PC-3 (cell line): ENCODE measurements around the gene PFKL. TPM values are rescaled to one million over a fixed set of nuclear protein-coding genes. Genes with fewer than 3 reads are reported as not detected.

Source experiments
- ATAC-seq: fragments of 200-7000 bp; cut with Tn5 transposase; 2 replicates; pipeline ENCODE4 v1.9.1; 2020; ENCODE audit warnings: mild to moderate bottlenecking, moderate library complexity
- BruUV-seq: library from RNA; stranded (reverse); fragments of 400-500 nt; replicated peaks from 2 replicates; lab custom pipeline; 2021; lab: Mats Ljungman, UMichigan
- CTCF ChIA-PET: fragments of 300-600 bp; sonication (Branson Sonifier 250); formaldehyde crosslinking; loops from one replicate; lab custom pipeline; 2022; ENCODE audit warnings: antibody characterized with exemption; lab: Charles Lee
- POLR2A ChIA-PET: fragments of 300-600 bp; sonication (Branson Sonifier 250); formaldehyde crosslinking; loops from one replicate; lab custom pipeline; 2022; ENCODE audit warnings: antibody characterized with exemption; ENCODE audit not compliant: unreplicated experiment; lab: Charles Lee
- DNase-seq: peaks from one replicate; pipeline ENCODE4 v3.0.0-alpha.2; 2015
- H2AFZ ChIP-seq: fragments of 300-600 bp; sonication (generic); 2 replicates; pipeline ENCODE4 v1.6.0; 2016; ENCODE audit warnings: antibody characterized with exemption, low read length
- H3F3A ChIP-seq: fragments of 300-600 bp; sonication (generic); one replicate; pipeline ENCODE4 v1.6.0; 2017; ENCODE audit warnings: antibody characterized with exemption, low read length, control low read depth, mild to moderate bottlenecking; ENCODE audit not compliant: unreplicated experiment
- H3K27ac ChIP-seq: fragments of 300-600 bp; sonication (generic); 2 replicates; pipeline ENCODE4 v1.5.1; 2016; ENCODE audit warnings: mild to moderate bottlenecking, low read length
- H3K27me3 ChIP-seq: fragments of 300-600 bp; sonication (generic); 2 replicates; pipeline ENCODE4 v1.6.1; 2016; ENCODE audit warnings: low read length, mixed read lengths
- H3K36me3 ChIP-seq: fragments of 300-600 bp; sonication (generic); 2 replicates; pipeline ENCODE4 v1.6.1; 2016; ENCODE audit warnings: low read depth, mixed run types, low read length, mixed read lengths
- H3K4me1 ChIP-seq: fragments of 300-600 bp; sonication (generic); 2 replicates; pipeline ENCODE4 v1.5.1; 2016; ENCODE audit warnings: low read length; ENCODE audit not compliant: insufficient read depth
- H3K4me2 ChIP-seq: fragments of 300-600 bp; sonication (generic); 2 replicates; pipeline ENCODE4 v1.6.0; 2016; ENCODE audit warnings: low read length
- H3K4me3 ChIP-seq: fragments of 300-600 bp; sonication (generic); 2 replicates; pipeline ENCODE4 v1.5.1; 2016; ENCODE audit warnings: mild to moderate bottlenecking, low read length, mixed read lengths
- H3K79me2 ChIP-seq: fragments of 300-600 bp; sonication (generic); 2 replicates; pipeline ENCODE4 v1.6.1; 2017; ENCODE audit warnings: low read length, mixed read lengths
- H3K9ac ChIP-seq: fragments of 300-600 bp; sonication (generic); 2 replicates; pipeline ENCODE4 v1.6.0; 2016; ENCODE audit warnings: mild to moderate bottlenecking, low read length
- H3K9me2 ChIP-seq: fragments of 300-600 bp; sonication (generic); replicated peaks from 2 replicates; pipeline ENCODE4 v1.6.1; 2016; ENCODE audit warnings: mixed run types, low read length, mixed read lengths
- H3K9me3 ChIP-seq: fragments of 300-600 bp; sonication (generic); 2 replicates; pipeline ENCODE4 v1.6.1; 2016; ENCODE audit warnings: low read length, mixed read lengths
- H4K20me1 ChIP-seq: fragments of 300-600 bp; sonication (generic); 2 replicates; pipeline ENCODE4 v1.6.1; 2016; ENCODE audit warnings: low read length, mixed read lengths
- CTCF ChIP-seq: fragments of 300-600 bp; sonication (generic); conservative IDR thresholded peaks from 2 replicates; pipeline ENCODE4 v1.5.1; 2017; ENCODE audit warnings: antibody characterized with exemption, low read depth, mild to moderate bottlenecking, low read length
- EZH2 ChIP-seq: fragments of 300-600 bp; sonication (generic); IDR thresholded peaks from one replicate; pipeline ENCODE4 v1.6.1; 2017; ENCODE audit warnings: antibody characterized with exemption, mild to moderate bottlenecking, low read length; ENCODE audit not compliant: unreplicated experiment
- EZH2phosphoT487 ChIP-seq: fragments of 300-600 bp; sonication (generic); IDR thresholded peaks from 2 replicates; pipeline ENCODE4 v1.6.1; 2018; ENCODE audit warnings: mild to moderate bottlenecking, antibody characterized with exemption, low read length, borderline replicate concordance
- intact Hi-C: fragments of 100-400 bp; cut with micrococcal nuclease; formaldehyde crosslinking; loops from 2 replicates; pipeline ENCODE4 v1.9.0; 2023
- total RNA-seq: library from RNA; depleted of rRNA; stranded (reverse); fragments of >200 nt; gene quantifications from 2 replicates; pipeline ENCODE4 v1.2.3, GENCODE V29; 2014

PFKL gene
- total RNA-seq, 1 experiment from 2014 or later: 223 TPM

DNA sequence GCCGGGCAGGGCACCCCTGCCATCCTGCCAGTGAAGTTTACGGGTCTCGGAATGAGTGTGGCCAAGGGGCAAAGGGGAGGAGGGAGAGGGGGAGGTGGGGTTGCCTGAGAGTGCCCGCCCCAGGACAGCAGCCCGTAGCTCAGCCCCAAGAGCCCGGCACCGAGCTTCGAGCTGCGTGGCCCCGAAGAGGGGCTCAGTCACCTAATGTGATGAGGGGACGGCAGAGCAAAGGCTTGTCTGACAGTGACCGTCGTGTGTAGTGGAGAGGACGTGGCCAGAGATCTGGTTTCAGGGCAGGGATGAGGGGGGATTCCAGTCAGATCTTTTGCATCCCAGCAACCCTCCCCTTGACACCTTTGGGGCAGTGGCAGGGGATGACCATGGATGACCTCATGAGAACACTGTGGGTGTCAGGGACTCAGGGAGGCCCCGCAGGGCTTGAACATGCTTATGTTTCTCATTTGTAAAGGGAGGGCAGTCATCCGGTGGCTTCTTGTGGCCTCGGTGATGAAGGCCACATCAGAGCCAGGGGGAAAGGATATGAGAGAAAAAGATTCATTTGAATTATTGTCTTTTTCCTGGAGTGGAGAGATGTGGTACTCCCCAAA, 52.5 kb downstream of the PFKL start:
- BruUV-seq: no TSS peak
- Histone ChIP-seq H3K27ac (no peak overlapping the region), H3K9me3 (no peaks in the 10 kb centered on the region), H3K79me2 (no peaks in the 10 kb centered on the region), H4K20me1 (no peaks in the 10 kb centered on the region), H3K4me3 (no peak overlapping the region), H3K4me2 (no peak overlapping the region), H3F3A (no peaks in the 10 kb centered on the region), H2AFZ (no peak overlapping the region), H3K36me3 (no peaks in the 10 kb centered on the region), H3K27me3 (peaks cover 37% of the 10 kb centered on the region), H3K9ac (no peak overlapping the region), H3K4me1 (no peaks in the 10 kb centered on the region; the same call in 1 of the 2 replicates), H3K9me2 (no peaks in the 10 kb centered on the region)
- CTCF ChIA-PET: no interaction called here
- intact Hi-C loops: no loop called here
- no peak for TF ChIP-seq EZH2phosphoT487
- TF ChIP-seq CTCF: no peak
- TF ChIP-seq EZH2: no peak
- POLR2A ChIA-PET: no interaction called here
- ATAC-seq (no peak), DNase-seq (no peak)

DNA sequence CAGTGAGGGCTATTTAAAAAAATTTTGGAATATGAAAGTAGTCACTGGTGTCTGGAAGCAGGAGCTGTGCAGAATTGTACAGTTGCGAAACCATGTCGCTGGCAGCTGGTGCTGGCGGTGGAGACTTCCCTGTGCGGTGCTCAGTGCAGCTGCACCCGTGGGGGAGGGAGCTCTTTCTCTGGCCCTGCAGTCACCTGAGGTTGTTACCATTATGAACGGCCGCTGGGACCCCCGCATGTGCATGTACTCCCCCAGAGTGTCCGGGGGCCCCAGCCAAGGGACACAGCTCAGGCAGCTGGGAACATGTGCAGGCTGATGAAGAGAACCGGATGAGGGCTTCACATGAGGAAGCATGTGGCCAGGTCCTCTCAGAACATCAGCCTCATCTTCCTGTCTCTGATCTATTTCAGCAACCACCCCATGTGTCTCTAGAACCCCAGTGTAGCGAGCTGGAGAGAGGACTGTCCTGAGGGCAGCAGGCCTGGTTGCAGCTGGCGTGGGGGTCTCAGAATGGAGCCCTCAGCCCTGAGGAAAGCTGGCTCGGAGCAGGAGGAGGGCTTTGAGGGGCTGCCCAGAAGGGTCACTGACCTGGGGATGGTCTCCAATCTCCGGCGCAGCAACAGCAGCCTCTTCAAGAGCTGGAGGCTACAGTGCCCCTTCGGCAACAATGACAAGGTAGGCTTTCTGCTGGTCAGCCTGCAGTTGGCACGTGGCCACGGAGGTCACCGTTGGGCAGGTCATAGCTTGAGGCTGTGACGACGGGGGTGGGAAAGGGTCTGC, 53.5 kb downstream of the PFKL start, which contains the start of gene TRPM2:
TSS of gene TRPM2 (plus strand) at position 431 of the 780 bp plus-strand sequence. CDS start at position 511, 80 bp downstream.
- Histone ChIP-seq H3F3A (no peaks in the 10 kb centered on the region), H3K4me2 (no peak within 1 kb of the TSS), H3K79me2 (no peaks in the 10 kb centered on the region), H2AFZ (no peak within 1 kb of the TSS), H4K20me1 (no peaks in the 10 kb centered on the region), H3K9me3 (no peaks in the 10 kb centered on the region), H3K36me3 (no peaks in the 10 kb centered on the region), H3K4me1 (no peaks in the 10 kb centered on the region; the same call in 1 of the 2 replicates), H3K9me2 (no peaks in the 10 kb centered on the region), H3K9ac (no peak within 1 kb of the TSS), H3K27ac (no peak within 1 kb of the TSS), H3K27me3 (peaks cover 37% of the 10 kb centered on the region), H3K4me3 (no peak within 1 kb of the TSS)
- ChIA-PET POLR2A (no interaction called here), CTCF (no interaction called here)
- intact Hi-C loops: no loop called here
- DNase-seq (no peak), ATAC-seq (no peak)
- no TSS peak for BruUV-seq
- TF ChIP-seq CTCF (no peak), EZH2phosphoT487 (no peak), EZH2 (no peak)

DNA sequence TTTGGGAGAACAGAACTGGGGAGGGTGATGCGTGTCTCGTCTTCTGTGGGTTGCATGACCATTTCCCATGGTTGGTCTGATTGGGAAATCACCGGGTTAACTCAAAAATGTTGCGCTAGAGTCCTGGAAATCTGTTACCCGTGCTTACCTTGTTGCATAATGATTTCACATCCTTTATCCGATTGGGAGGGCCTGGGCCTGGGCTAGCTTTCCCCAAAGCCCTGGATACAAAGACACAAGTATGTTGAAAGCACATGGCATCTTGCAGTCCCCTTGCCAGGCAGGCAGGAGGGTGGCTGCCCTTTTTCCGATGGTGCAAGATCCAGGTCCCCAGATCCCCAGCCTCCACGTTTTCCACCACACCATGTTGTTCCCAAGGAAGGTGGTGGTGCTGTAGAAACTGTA, 54.1 kb downstream of the PFKL start:
- Histone ChIP-seq H3K9me3 (no peaks in the 10 kb centered on the region), H3K79me2 (no peaks in the 10 kb centered on the region), H3K9ac (no peak overlapping the region), H3K4me1 (no peaks in the 10 kb centered on the region), H4K20me1 (no peaks in the 10 kb centered on the region), H2AFZ (no peak overlapping the region), H3K27me3 (peaks cover 33% of the 10 kb centered on the region), H3K4me3 (no peak overlapping the region), H3K4me2 (no peak overlapping the region), H3K27ac (no peak overlapping the region), H3F3A (no peaks in the 10 kb centered on the region), H3K9me2 (no peaks in the 10 kb centered on the region), H3K36me3 (no peaks in the 10 kb centered on the region)
- ATAC-seq (no peak), DNase-seq (no peak)
- intact Hi-C loops: no loop called here
- BruUV-seq: no TSS peak
- CTCF ChIA-PET: no interaction called here
- POLR2A ChIA-PET: no interaction called here
- TF ChIP-seq EZH2phosphoT487: no peak
